ENCODE results near the gene CAMTA1. TPM values are rescaled to one million over a fixed set of nuclear protein-coding genes. Genes with fewer than 3 reads are reported as not detected.

The CAMTA1 gene
- total and polyA plus RNA-seq, 4 donors = 18.0 to 93.5 (median 35.8) TPM

- Histone ChIP-seq H3K9ac (ENCODE audit: low read depth in 1 of 2, low read length in 2 of 2) (no peak overlapping the region), H3K4me1 (ENCODE audit: control insufficient read depth in 4 of 4, insufficient read depth in 4 of 4, low read length in 3 of 4) (peaks cover 0 to 12% (median 9%) of the 10 kb centered on the region in 4 donors), H3K27me3 (ENCODE audit: control insufficient read depth in 4 of 4, insufficient read depth in 4 of 4, low read length in 3 of 4) (no peaks in the 10 kb centered on the region), H3K9me3 (ENCODE audit: control insufficient read depth in 4 of 4, low read length in 3 of 4) (no peaks in the 10 kb centered on the region), H3K27ac (ENCODE audit: low read depth in 1 of 2, low read length in 2 of 2) (no peak overlapping the region), H3K36me3 (ENCODE audit: control insufficient read depth in 4 of 4, insufficient read depth in 3 of 4, low read depth in 1 of 4, low read length in 3 of 4) (no peaks in the 10 kb centered on the region), H3K4me3 (ENCODE audit: low read depth in 1 of 3, low read length in 3 of 3) (no peak overlapping the region)
- 87% methylated on average over 8 of the region's 8 CpGs for WGBS
- no peak for DNase-seq (ENCODE audit: low spot score)
- no peak for TF ChIP-seq FOXA1 (IDR thresholded peaks at IDR 0.05)
- no peak for TF ChIP-seq HNF4G (IDR thresholded peaks at IDR 0.05)
- no peak for TF ChIP-seq MAX (IDR thresholded peaks at IDR 0.05)
- no peak for TF ChIP-seq EGR1 (IDR thresholded peaks at IDR 0.05; ENCODE audit: low read depth in 2 of 2)
- TF ChIP-seq NR2F2 (IDR thresholded peaks at IDR 0.05) = no peak
- TF ChIP-seq CTCF (IDR thresholded peaks at IDR 0.05; ENCODE audit: low read depth, low read length, missing input control) = no peak
- TF ChIP-seq TAF1 (conservative IDR thresholded peaks at IDR 0.05) = no peak
- TF ChIP-seq SP1 (IDR thresholded peaks at IDR 0.05) = no peak
- no peak for TF ChIP-seq JUND (IDR thresholded peaks at IDR 0.05)
- no peak for TF ChIP-seq HNF4A (conservative IDR thresholded peaks at IDR 0.05)
- TF ChIP-seq ZBTB33 (IDR thresholded peaks at IDR 0.05) = no peak
- no peak for TF ChIP-seq ATF3 (IDR thresholded peaks at IDR 0.05)
These were observed 584.6 kb downstream of the CAMTA1 start for GRCh38 chr1:7369866-7370265.

GRCh38 chr1:7371926-7372325, 586.7 kb downstream of the CAMTA1 start:
- H3K9me3 ChIP-seq (ENCODE audit: control insufficient read depth in 4 of 4, low read length in 3 of 4) = no peaks in the 10 kb centered on the region
- H3K27me3 ChIP-seq (ENCODE audit: control insufficient read depth in 4 of 4, insufficient read depth in 4 of 4, low read length in 3 of 4) = no peaks in the 10 kb centered on the region
- H3K36me3 ChIP-seq (ENCODE audit: control insufficient read depth in 4 of 4, insufficient read depth in 3 of 4, low read depth in 1 of 4, low read length in 3 of 4) = no peaks in the 10 kb centered on the region
- H3K4me1 ChIP-seq (ENCODE audit: control insufficient read depth in 4 of 4, insufficient read depth in 4 of 4, low read length in 3 of 4) = peaks cover 0 to 4% (median 1%) of the 10 kb centered on the region in 4 donors
- no peak overlapping the region for H3K27ac ChIP-seq (ENCODE audit: low read depth in 1 of 2, low read length in 2 of 2)
- H3K9ac ChIP-seq (ENCODE audit: low read depth in 1 of 2, low read length in 2 of 2) = no peak overlapping the region
- TF ChIP-seq HNF4A (conservative IDR thresholded peaks at IDR 0.05) = no peak
- TF ChIP-seq GABPA (IDR thresholded peaks at IDR 0.05 in 1 of 2, conservative IDR thresholded peaks at IDR 0.05 in 1 of 2) = no peak
- TF ChIP-seq EGR1 (IDR thresholded peaks at IDR 0.05; ENCODE audit: low read depth in 2 of 2) = no peak
- no peak for TF ChIP-seq JUND (IDR thresholded peaks at IDR 0.05)
- TF ChIP-seq RAD21 (IDR thresholded peaks at IDR 0.05) = no peak
- TF ChIP-seq NR2F2 (IDR thresholded peaks at IDR 0.05) = no peak
- no peak for TF ChIP-seq YY1 (IDR thresholded peaks at IDR 0.05)
- no peak for TF ChIP-seq HNF4G (IDR thresholded peaks at IDR 0.05)
- no peak for DNase-seq (ENCODE audit: low spot score)
- WGBS = 83% methylated on average over 6 of the region's 6 CpGs
- H3K4me3 ChIP-seq (ENCODE audit: low read depth in 1 of 3, low read length in 3 of 3) = no peak overlapping the region

Data from liver (tissue), 9 donors.